OCI-M2 (cell line): ENCODE measurements around the gene FRMD4A.
"Not testable (repeated sequence)": the region's sequence is repeated elsewhere in the genome, so short reads cannot be mapped to it uniquely, and the experiment has no call there.

Experiments used
- DNase-seq: peaks from one replicate; lab custom pipeline; 2025; ENCODE audit not compliant: unreplicated experiment; lab: John Stamatoyannopoulos, UW

FRMD4A gene

DNA sequence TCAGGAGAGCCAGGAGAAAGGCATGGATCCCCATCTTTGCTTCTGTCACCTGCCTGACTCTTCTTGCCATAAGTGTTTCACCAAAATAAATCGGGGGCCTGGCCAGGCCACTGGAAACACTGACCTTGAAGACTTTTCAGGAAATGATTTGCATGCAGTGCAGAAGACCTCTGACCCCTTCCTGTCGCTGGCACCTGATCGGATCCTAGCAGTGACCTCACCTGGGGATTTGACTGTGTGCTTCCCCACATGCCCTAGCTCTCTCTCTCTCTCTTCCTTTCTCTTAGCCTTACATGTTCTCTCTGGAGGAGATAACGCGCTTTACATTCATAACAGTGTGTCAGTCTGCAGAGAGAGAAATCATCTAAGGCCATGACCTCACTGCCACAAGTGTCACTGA, 500.9 kb downstream of the FRMD4A start:
- DNase-seq, result no peak

DNA sequence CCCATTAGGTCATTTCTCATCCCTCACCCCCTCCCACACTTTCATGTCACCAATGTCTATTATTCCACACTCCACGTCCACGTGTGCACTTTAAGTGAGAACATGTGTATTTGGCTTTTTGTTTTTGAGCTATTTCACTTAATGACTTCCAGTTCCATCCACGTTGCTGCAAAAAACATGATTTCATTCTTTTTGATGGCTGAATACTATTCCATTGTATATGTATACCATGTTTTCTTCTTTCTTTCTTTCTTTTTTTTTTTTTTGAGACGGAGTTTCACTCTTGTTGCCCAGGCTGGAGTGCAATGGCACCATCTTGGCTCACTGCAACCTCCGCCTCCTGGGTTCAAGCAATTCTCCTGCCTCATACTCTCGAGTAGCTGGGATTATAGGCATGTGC, 502.4 kb downstream of the FRMD4A start:
- DNase-seq, result not testable (repeated sequence)

DNA sequence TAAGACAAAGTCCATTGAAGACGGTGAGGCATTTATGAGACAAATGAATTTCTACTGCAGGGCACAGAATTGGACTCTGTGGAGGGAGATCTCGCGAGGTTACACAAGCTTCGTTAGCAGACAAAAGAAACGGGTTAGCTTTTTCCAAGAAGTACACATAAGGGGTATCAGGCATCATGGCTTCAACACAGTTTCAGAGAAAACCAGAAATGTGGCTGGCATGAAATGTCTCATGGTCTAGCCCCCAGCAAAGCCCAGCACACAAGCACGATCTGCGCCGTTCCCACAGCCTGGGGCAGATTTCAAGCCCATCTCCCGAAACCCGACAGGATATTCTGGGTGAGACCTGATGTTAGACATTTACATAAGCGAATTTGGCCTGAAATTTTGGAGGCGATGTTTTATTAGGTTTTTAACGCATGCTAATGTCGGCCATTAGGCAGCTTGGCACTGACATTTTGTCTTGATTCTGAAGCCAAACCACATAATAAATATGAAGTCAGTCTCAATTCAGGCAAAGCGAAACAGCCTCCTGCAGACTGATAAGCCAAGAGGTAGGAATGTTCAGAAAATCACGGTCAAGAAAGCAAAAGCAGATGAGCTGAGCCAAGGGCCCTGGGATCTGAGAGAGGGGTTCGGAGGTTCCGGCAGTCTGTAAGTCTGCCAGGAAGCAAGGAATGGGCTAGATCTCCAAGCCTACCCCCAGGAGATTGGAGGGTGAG, 503.5 kb downstream of the FRMD4A start:
- DNase-seq, result no peak

DNA sequence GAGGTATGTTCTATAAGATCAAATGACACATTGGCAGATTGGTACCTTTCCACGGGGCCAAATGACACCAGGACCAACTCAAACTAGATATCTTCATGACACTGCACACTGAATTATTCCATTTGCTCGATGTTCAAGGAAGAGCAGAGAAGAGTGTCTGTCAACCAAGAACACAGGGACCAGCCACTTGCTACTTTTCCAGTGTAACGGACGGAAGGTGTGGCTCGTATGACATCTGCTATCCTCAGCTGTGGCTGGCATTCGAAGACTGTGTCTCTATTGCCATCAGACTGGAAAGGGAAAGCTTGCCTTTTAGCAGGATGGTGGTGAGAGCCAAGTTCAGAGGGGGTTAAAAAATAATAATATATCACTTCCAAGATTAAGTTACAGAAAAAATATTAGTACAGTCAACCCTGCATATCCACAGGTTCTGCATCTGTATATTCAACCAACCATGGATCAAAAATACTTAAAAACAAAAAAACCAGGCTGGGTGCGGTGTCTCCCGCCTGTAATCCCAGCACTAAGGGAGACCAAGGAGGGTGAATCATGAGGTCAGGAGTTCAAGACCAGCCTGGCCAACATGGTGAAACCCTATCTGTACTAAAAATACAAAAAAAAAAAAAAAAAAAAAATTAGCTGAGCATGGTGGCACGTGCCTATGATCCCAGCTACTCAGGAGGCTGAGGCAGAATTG, 506.9 kb downstream of the FRMD4A start:
- DNase-seq, result no peak

GRCh38 chr10:13823096-13823708, 507.5 kb downstream of the FRMD4A start:
- DNase-seq, result no peak

DNA sequence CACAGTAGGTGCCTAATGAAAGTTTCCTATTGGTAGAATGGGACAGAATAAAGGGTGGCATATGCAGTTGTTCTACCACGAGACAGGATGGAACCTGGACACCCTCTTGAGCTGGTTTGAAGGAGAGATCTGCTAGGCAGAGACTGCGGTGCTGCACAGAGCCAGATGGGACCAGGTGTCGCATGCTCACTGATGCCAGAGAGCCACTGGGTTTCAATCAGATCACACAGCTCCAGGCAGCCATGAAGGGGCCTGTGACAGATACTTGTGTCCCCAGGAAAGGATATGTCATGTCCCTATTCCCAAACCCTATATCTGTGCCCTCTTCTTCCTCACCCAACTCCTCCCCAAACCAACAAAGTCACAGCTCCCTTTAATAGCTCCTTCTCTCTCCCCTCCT, 508.2 kb downstream of the FRMD4A start:
- no peak for DNase-seq

GRCh38 chr10:13820964-13821337, 509.8 kb downstream of the FRMD4A start:
- DNase-seq, result no peak

GRCh38 chr10:13820119-13820963, 510.4 kb downstream of the FRMD4A start:
- DNase-seq, result no peak

- no peak for DNase-seq
Measured at GRCh38 chr10:13816195-13816925, 514.4 kb downstream of the FRMD4A start.

DNA sequence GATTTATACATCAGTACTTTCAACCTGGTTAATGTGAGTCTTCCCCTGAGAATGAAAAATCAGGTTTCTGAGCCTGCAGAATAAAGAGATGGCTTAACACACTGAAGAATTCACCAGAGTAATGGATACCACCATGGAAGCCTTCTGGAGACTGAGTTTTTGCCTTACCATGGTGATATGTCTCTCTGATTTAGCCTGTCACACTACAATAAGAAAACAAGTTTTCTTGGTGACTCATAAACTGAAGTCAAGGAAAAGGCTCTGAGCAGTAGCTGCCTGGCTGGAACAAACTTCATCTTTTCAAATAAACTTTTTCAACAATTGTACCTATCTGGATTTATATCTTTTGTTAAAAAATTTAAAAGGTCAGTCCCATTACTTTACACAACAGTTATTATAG, 515.0 kb downstream of the FRMD4A start:
- no peak for DNase-seq

- no peak for DNase-seq
Measured at GRCh38 chr10:13813550-13813949, 517.2 kb downstream of the FRMD4A start.

DNA sequence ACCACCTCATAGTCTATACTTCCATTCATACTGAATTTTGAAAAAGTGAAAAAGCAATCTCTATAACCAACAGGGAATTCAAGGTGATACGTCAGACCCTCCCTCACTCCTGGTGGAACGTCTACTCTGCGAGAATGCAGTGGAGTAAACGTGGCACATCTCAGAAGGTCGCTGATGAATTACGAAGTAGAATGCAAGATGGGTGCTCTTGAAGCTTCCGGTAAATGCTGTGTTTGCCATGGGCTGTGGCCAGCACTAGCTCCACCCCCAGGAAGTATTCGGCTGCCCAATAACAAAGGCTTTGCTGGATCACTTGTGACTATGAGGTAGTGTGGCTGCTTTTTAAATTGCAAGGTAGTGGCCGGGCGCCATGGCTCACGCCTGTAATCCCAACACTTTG, 517.9 kb downstream of the FRMD4A start:
- DNase-seq, result no peak

GRCh38 chr10:13810568-13810967, 520.2 kb downstream of the FRMD4A start:
- no peak for DNase-seq

DNA sequence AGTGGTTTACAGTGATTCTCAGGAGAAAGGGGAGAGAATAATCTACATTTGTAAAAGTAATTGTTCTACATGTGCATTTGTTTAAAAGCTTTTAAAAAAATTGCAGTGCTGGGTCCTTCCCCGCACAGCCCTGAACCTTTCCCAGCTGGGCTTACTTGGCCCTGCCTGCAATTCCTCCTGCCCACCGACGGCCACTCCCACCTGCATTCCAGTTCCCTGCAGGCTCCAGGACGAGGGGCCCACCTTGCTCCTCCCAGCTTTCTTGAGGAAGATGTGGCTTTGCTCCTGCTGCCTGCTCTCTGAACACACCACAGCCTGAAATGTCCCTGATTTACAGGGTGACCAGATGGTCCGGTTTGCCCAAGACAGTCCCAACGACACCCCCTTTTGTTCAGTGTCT, 521.3 kb downstream of the FRMD4A start:
- no peak for DNase-seq

DNA sequence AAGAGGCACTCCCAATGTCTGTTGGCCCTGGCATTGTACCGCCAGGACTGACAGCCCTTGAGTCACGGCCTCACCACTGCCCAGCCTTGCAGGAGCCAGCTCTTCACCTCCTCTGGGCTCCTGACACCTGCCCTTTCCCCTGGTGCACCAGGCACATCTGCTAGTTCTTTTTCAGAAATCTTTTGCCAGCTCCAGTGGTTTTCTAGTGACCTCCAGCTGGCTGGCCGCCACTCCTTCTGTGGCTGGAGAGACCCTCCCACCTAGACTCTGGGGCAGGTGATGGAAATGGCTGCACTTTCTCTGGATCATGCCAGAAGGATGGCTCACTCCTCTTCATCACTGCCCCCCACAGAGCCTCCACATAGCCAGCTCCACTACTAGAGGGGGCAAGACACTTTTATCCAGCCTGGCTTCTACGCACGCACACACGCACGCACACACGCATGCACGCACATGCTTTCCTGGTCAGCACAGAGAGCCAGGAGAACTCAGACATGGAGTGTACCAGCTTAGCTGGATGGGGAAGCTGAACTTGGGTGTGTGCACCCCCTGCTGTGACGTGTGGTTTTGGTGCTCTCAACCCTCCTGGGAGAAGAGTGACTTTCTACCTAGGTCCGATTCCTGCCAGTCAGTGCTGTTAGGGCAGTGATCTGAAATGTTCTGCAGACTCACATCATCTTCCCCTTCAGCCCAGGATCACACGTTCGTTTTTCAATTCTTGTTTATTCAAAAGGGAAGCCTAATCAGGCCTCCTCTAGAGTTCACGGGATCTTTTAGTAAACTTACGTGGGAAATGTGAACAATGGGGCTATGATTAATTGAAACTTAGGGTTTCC, 522.0 kb downstream of the FRMD4A start:
- DNase-seq, result no peak

DNA sequence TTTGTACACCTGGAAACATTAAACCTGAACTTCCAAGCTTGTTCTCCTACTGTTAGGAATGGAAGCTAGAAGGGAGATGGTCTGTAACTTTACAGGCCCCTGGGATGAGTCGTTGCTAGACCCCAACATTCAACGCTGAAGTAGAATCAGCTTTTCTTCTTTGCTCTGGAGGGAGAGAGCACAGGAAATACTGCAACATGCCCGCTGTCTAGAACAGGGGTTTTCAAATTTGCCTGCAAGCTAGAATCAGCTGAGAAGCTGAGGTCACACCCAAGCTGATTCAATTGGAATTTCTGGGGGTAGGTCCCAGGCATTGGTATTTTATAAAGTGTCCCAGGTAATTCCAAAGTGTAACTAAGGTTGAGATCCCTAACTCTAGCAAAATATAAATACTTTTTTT, 524.3 kb downstream of the FRMD4A start:
- no peak for DNase-seq

DNA sequence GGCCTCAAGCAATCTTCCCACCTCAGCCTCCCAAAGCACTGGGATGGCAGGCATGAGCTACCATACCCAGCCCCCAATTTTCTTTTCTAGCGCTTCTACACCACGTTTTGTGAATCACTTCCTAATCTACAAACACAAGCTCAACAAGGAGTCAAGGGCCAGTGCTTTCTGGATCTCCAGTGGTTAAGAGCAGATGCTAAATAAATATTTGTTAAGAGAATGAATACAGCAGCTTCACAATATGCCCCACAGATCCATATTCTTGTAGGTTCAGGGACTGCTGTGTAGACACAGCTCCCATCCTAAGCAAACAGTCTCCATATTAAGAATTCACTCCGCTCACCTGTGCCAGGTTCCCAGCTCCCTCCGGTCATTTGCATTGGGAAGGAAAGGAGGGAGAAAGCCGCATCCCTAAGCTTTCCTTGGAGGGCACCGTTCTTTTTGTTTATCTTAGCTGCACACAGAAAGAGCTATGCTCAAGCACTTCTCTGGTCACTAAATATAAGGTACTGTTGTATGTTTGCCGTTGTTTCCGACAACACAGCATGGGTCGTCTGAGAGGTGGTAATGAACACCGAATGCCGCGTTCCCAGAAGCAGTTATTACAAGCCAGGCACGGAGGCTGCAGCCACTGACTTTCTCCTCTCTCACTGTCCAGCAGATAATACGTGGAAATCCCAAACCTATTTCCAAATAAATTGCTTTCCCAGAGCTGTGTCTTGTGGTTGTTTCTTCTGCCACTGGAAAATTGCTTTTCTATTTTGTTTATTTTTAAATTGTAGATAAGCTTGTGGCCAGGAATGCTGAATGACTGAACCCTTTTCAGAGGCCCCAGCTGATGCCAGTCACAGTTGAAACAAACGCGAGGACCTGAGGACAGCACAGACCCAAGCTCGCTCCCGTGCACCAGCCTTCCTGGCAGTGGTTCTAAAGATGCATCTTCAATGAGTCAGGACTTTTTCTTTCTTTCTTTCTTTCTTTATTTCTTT, 526.9 kb downstream of the FRMD4A start:
- DNase-seq, result no peak

DNA sequence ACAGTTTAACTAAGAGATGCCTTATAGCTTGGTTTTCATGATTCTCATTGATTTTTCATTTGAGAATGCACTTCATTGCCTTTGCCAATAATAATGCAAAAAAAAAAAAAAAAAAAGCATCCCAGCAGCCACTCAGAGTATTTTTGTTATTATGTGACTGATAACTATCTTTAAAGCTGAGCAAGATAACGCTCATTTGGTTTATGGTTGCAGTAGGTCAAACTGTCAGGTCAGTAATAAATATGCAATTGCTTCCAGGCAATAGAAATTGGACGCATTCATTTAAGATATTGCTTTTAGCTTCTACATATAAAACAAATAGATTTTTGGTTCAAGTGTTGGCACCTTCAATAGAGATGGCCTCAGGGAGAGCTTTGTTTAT, 528.8 kb downstream of the FRMD4A start:
- no peak for DNase-seq
